Adipocyte (in vitro differentiated cells): ENCODE data around the gene KLHL12.

ENCODE experiments used
- DNase-seq: peaks from one replicate; pipeline ENCODE4 v3.0.0-alpha.2; 2015; ENCODE audit warnings: low read depth
- H3K27me3 ChIP-seq: replicated peaks from 2 replicates; pipeline ENCODE4 v1.7.0; 2013; ENCODE audit warnings: mild to moderate bottlenecking, low read length, moderate library complexity; ENCODE audit not compliant: control insufficient read depth, insufficient read depth
- H3K36me3 ChIP-seq: 2 replicates; pipeline ENCODE4 v1.7.0; 2013; ENCODE audit warnings: low read length, mild to moderate bottlenecking, moderate library complexity; ENCODE audit not compliant: control insufficient read depth, insufficient read depth, severe bottlenecking
- H3K4me1 ChIP-seq: 2 replicates; pipeline ENCODE4 v1.7.0; 2013; ENCODE audit warnings: mild to moderate bottlenecking, low read length, moderate library complexity; ENCODE audit not compliant: control insufficient read depth, insufficient read depth
- H3K4me3 ChIP-seq: 2 replicates; pipeline ENCODE4 v1.7.0; 2013; ENCODE audit warnings: mild to moderate bottlenecking, low read length, moderate library complexity
- H3K9ac ChIP-seq: 2 replicates; pipeline ENCODE4 v1.7.0; 2013; ENCODE audit warnings: mild to moderate bottlenecking, low read length, moderate library complexity
- H3K9me3 ChIP-seq: 2 replicates; pipeline ENCODE4 v1.7.0; 2013; ENCODE audit warnings: mild to moderate bottlenecking, low read length, moderate library complexity; ENCODE audit not compliant: control insufficient read depth

KLHL12 gene

GRCh38 chr1:202880062-202880461 is 47.0 kb downstream of the KLHL12 start:
- no peak for DNase-seq
- Histone ChIP-seq H3K9ac (no peak overlapping the region), H3K4me3 (no peak overlapping the region), H3K4me1 (no peaks in the 10 kb centered on the region), H3K9me3 (no peaks in the 10 kb centered on the region), H3K36me3 (peaks cover 23% of the 10 kb centered on the region), H3K27me3 (no peaks in the 10 kb centered on the region)

GRCh38 chr1:202879128-202879527 is 47.9 kb downstream of the KLHL12 start:
- no peaks in the 10 kb centered on the region for H3K4me1 ChIP-seq
- peaks cover 23% of the 10 kb centered on the region for H3K36me3 ChIP-seq
- no peak overlapping the region for H3K4me3 ChIP-seq
- H3K9me3 ChIP-seq, result no peaks in the 10 kb centered on the region
- no peak for DNase-seq
- H3K27me3 ChIP-seq, result no peaks in the 10 kb centered on the region
- H3K9ac ChIP-seq, result no peak overlapping the region

GRCh38 chr1:202873026-202873425 is 54.0 kb downstream of the KLHL12 start:
- Histone ChIP-seq H3K27me3 (no peaks in the 10 kb centered on the region), H3K36me3 (no peaks in the 10 kb centered on the region), H3K4me3 (no peak overlapping the region), H3K9me3 (no peaks in the 10 kb centered on the region), H3K9ac (no peak overlapping the region), H3K4me1 (no peaks in the 10 kb centered on the region)
- DNase-seq, result no peak

GRCh38 chr1:202871367-202871766 is 55.7 kb downstream of the KLHL12 start:
- peaks cover 1% of the 10 kb centered on the region for H3K27me3 ChIP-seq
- DNase-seq, result no peak
- H3K9me3 ChIP-seq, result no peaks in the 10 kb centered on the region
- H3K36me3 ChIP-seq, result no peaks in the 10 kb centered on the region
- no peaks in the 10 kb centered on the region for H3K4me1 ChIP-seq
- H3K9ac ChIP-seq, result no peak overlapping the region
- no peak overlapping the region for H3K4me3 ChIP-seq

GRCh38 chr1:202862679-202863560 is 64.1 kb downstream of the KLHL12 start:
- no peak for DNase-seq
- Histone ChIP-seq H3K4me3 (no peak overlapping the region), H3K36me3 (no peaks in the 10 kb centered on the region), H3K9ac (no peak overlapping the region), H3K9me3 (no peaks in the 10 kb centered on the region), H3K4me1 (peaks cover 16% of the 10 kb centered on the region), H3K27me3 (peaks cover 30% of the 10 kb centered on the region)

- H3K4me1 ChIP-seq, result peaks cover 16% of the 10 kb centered on the region
- no peak overlapping the region for H3K9ac ChIP-seq
- H3K27me3 ChIP-seq, result peaks cover 30% of the 10 kb centered on the region
- H3K36me3 ChIP-seq, result no peaks in the 10 kb centered on the region
- no peaks in the 10 kb centered on the region for H3K9me3 ChIP-seq
- peak; percentile 97 for DNase-seq
- H3K4me3 ChIP-seq, result peak overlapping the region; percentile 84
Measured at GRCh38 chr1:202861420-202862132, 65.5 kb downstream of the KLHL12 start.

- DNase-seq, result peak; percentile 66
- H3K9me3 ChIP-seq, result no peaks in the 10 kb centered on the region
- H3K36me3 ChIP-seq, result no peaks in the 10 kb centered on the region
- H3K4me3 ChIP-seq, result peak overlapping the region; percentile 84
- H3K4me1 ChIP-seq, result peaks cover 16% of the 10 kb centered on the region
- H3K9ac ChIP-seq, result no peak overlapping the region
- H3K27me3 ChIP-seq, result peaks cover 24% of the 10 kb centered on the region
Measured at GRCh38 chr1:202860744-202861419, 66.2 kb downstream of the KLHL12 start.

- no peaks in the 10 kb centered on the region for H3K36me3 ChIP-seq
- peaks cover 16% of the 10 kb centered on the region for H3K4me1 ChIP-seq
- no peaks in the 10 kb centered on the region for H3K9me3 ChIP-seq
- no peak overlapping the region for H3K4me3 ChIP-seq
- DNase-seq, result no peak
- H3K9ac ChIP-seq, result peak overlapping the region; percentile 43
- H3K27me3 ChIP-seq, result peaks cover 10% of the 10 kb centered on the region
Measured at GRCh38 chr1:202858789-202859414, 68.1 kb downstream of the KLHL12 start.

GRCh38 chr1:202858331-202858730 is 68.7 kb downstream of the KLHL12 start:
- no peaks in the 10 kb centered on the region for H3K9me3 ChIP-seq
- no peaks in the 10 kb centered on the region for H3K36me3 ChIP-seq
- H3K4me3 ChIP-seq, result no peak overlapping the region
- DNase-seq, result peak; percentile 81
- H3K9ac ChIP-seq, result peak overlapping the region; percentile 43
- peaks cover 5% of the 10 kb centered on the region for H3K27me3 ChIP-seq
- peaks cover 16% of the 10 kb centered on the region for H3K4me1 ChIP-seq

GRCh38 chr1:202857136-202857610 is 69.9 kb downstream of the KLHL12 start:
- H3K36me3 ChIP-seq, result no peaks in the 10 kb centered on the region
- DNase-seq, result no peak
- no peak overlapping the region for H3K4me3 ChIP-seq
- H3K27me3 ChIP-seq, result no peaks in the 10 kb centered on the region
- peaks cover 16% of the 10 kb centered on the region for H3K4me1 ChIP-seq
- no peak overlapping the region for H3K9ac ChIP-seq
- no peaks in the 10 kb centered on the region for H3K9me3 ChIP-seq
